ENCODE results near the gene LIPC. TPM values are rescaled to one million over a fixed set of nuclear protein-coding genes. Genes with fewer than 3 reads are reported as not detected.

Gene LIPC
- total and polyA plus RNA-seq, 4 donors, result 0.17 to 0.99 (median 0.62) TPM

DNA sequence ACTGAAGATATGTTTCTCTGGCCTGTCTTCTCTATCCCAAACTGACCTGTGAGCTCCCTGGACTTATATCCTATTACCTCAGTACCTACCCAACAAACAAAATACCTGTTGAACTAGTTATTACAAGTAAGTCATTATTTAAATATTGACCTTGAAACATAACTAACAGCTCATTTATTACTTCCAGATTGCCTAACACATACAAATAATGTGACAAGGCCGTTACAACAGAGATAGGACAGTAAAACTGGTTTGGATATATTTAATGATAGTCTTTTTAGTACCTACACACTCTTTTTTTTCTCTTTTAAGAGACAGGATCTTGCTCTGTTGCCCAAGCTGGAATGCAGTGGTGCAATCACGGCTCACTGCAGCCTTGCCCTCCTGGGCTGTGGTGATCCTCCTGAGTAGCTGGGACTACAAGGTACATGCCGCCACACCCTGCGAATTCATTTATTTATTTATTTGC is 172.7 kb downstream of the LIPC start:
- WGBS (ENCODE audit: insufficient coverage), result 100% methylated on average over 3 of the region's 4 CpGs
- H3K36me3 ChIP-seq (ENCODE audit: control insufficient read depth, insufficient read depth, low read length), result peaks cover 3% of the 10 kb centered on the region
- no peaks in the 10 kb centered on the region for H3K27me3 ChIP-seq (ENCODE audit: control insufficient read depth, insufficient read depth, low read length)
- H3K4me3 ChIP-seq (ENCODE audit: low read depth, low read length), result no peak overlapping the region
- DNase-seq (ENCODE audit: low read depth in 4 of 6, low spot score in 6 of 6), result no peak
- no peaks in the 10 kb centered on the region for H3K4me1 ChIP-seq (ENCODE audit: control insufficient read depth, insufficient read depth, low read length)
- H3K27ac ChIP-seq (ENCODE audit: low read depth, low read length), result no peak overlapping the region
- no peaks in the 10 kb centered on the region for H3K9me3 ChIP-seq (ENCODE audit: control insufficient read depth, insufficient read depth, low read length)

DNA sequence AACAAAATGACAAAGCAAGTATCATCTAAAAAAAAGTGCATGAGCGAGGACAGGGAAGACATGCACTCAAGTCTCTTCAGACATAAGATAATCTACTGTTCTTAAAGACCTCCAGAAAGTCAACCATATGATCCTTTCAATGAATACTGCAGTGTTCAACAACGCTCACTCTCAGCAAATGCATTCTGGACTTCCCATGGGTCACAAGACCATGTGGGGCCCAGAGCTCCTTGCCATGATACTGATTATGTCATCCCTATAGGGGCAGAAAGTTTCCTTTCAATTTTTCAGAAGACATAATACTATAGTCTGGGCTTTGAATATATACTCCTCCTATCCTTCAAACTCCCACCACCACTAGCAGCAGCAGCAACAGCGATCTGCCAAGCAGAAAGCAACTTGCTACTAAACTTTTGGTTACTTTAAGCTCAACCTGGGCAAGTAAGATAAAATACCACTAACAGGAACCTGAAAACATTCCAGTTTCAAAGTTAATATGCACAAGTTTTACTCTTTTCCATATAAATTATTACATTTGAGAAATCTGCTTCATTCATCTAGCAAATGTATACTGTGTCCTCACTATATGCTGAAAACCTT is 174.2 kb downstream of the LIPC start:
- H3K27ac ChIP-seq (ENCODE audit: low read depth, low read length), result no peak overlapping the region
- H3K9me3 ChIP-seq (ENCODE audit: control insufficient read depth, insufficient read depth, low read length), result no peaks in the 10 kb centered on the region
- DNase-seq (ENCODE audit: low read depth in 4 of 6, low spot score in 6 of 6), result no peak
- no peak overlapping the region for H3K4me3 ChIP-seq (ENCODE audit: low read depth, low read length)
- no peaks in the 10 kb centered on the region for H3K27me3 ChIP-seq (ENCODE audit: control insufficient read depth, insufficient read depth, low read length)
- H3K36me3 ChIP-seq (ENCODE audit: control insufficient read depth, insufficient read depth, low read length), result peaks cover 3% of the 10 kb centered on the region
- 100% methylated on average over 3 of the region's 3 CpGs for WGBS (ENCODE audit: insufficient coverage)
- no peaks in the 10 kb centered on the region for H3K4me1 ChIP-seq (ENCODE audit: control insufficient read depth, insufficient read depth, low read length)

DNA sequence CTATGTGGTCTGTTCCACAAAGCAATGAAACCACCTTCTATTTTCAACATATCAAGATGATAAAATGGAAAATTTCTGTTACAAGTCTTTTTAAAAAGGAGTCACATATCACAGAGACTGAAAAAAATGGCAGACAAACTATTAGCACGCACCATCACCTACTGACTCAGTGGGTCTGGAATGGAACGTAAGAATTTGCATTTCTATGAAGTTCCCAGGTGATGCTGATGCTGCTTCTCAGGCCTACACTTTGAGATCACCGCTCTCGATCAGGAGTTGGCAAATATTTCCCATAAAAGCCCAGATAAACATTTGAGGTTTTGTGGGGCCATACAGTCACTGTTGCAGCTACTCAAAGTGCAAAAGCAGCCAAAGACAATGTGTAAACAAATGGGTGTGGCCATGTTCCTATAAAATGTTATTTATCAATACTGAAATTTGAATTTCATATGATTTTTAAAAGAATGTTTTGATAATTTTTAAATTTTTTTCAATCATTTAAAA is 174.8 kb downstream of the LIPC start:
- H3K36me3 ChIP-seq (ENCODE audit: control insufficient read depth, insufficient read depth, low read length), result no peaks in the 10 kb centered on the region
- 97% methylated on average over 4 of the region's 4 CpGs for WGBS (ENCODE audit: insufficient coverage)
- H3K27me3 ChIP-seq (ENCODE audit: control insufficient read depth, insufficient read depth, low read length), result no peaks in the 10 kb centered on the region
- H3K9me3 ChIP-seq (ENCODE audit: control insufficient read depth, insufficient read depth, low read length), result no peaks in the 10 kb centered on the region
- no peak overlapping the region for H3K27ac ChIP-seq (ENCODE audit: low read depth, low read length)
- no peak for DNase-seq (ENCODE audit: low read depth in 4 of 6, low spot score in 6 of 6)
- no peak overlapping the region for H3K4me3 ChIP-seq (ENCODE audit: low read depth, low read length)
- no peaks in the 10 kb centered on the region for H3K4me1 ChIP-seq (ENCODE audit: control insufficient read depth, insufficient read depth, low read length)

DNA sequence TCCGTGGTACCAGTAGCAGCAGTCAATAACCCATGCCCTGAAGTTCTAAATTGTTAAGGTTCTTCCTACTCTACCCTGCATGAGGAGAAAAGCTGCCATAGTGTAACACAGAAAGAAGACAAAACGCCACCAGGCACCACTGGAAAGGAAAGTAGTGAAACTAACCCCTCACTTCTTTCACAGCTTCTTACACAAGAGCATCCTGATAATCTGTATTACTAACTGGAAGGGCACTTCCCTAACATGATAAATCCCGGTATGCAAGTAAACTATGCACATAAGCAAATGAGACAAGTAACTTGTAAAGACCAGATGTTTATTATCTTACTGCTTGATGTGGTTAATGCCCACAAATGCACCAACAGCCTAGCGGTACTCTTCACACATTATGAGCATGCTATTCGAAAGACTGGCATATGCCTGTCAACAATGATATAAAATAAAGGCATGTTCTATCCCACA is 176.4 kb downstream of the LIPC start:
- H3K27ac ChIP-seq (ENCODE audit: low read depth, low read length), result no peak overlapping the region
- no peaks in the 10 kb centered on the region for H3K27me3 ChIP-seq (ENCODE audit: control insufficient read depth, insufficient read depth, low read length)
- no peaks in the 10 kb centered on the region for H3K36me3 ChIP-seq (ENCODE audit: control insufficient read depth, insufficient read depth, low read length)
- H3K4me3 ChIP-seq (ENCODE audit: low read depth, low read length), result no peak overlapping the region
- WGBS (ENCODE audit: insufficient coverage), result 95% methylated on average over 3 of the region's 5 CpGs
- no peaks in the 10 kb centered on the region for H3K4me1 ChIP-seq (ENCODE audit: control insufficient read depth, insufficient read depth, low read length)
- no peak for DNase-seq (ENCODE audit: low read depth in 4 of 6, low spot score in 6 of 6)
- no peaks in the 10 kb centered on the region for H3K9me3 ChIP-seq (ENCODE audit: control insufficient read depth, insufficient read depth, low read length)

DNA sequence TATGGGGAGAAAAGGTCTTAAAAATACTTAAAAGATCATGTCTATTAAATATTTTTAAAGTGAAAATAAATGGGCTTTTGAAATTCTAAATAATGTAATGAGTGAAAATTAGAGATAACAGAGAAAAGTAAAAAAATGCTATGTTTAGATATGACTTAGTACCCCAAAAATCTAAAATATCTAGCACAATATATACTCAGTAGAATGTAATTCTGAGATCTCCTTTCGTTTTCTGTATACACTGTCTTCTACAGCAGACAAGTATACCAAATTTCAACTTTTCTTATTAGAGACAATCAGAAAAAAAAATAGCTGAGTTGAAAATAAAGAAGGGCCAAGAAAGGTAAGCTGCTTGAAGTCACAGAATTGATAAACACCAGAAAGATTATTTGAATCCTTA is 176.9 kb downstream of the LIPC start:
- Histone ChIP-seq H3K27me3 (ENCODE audit: control insufficient read depth, insufficient read depth, low read length) (no peaks in the 10 kb centered on the region), H3K4me3 (ENCODE audit: low read depth, low read length) (no peak overlapping the region), H3K36me3 (ENCODE audit: control insufficient read depth, insufficient read depth, low read length) (no peaks in the 10 kb centered on the region), H3K9me3 (ENCODE audit: control insufficient read depth, insufficient read depth, low read length) (no peaks in the 10 kb centered on the region), H3K4me1 (ENCODE audit: control insufficient read depth, insufficient read depth, low read length) (no peaks in the 10 kb centered on the region), H3K27ac (ENCODE audit: low read depth, low read length) (no peak overlapping the region)
- no peak for DNase-seq (ENCODE audit: low read depth in 4 of 6, low spot score in 6 of 6)
- no CpG with 5 or more reads among the region's 1 CpG for WGBS (ENCODE audit: insufficient coverage)

DNA sequence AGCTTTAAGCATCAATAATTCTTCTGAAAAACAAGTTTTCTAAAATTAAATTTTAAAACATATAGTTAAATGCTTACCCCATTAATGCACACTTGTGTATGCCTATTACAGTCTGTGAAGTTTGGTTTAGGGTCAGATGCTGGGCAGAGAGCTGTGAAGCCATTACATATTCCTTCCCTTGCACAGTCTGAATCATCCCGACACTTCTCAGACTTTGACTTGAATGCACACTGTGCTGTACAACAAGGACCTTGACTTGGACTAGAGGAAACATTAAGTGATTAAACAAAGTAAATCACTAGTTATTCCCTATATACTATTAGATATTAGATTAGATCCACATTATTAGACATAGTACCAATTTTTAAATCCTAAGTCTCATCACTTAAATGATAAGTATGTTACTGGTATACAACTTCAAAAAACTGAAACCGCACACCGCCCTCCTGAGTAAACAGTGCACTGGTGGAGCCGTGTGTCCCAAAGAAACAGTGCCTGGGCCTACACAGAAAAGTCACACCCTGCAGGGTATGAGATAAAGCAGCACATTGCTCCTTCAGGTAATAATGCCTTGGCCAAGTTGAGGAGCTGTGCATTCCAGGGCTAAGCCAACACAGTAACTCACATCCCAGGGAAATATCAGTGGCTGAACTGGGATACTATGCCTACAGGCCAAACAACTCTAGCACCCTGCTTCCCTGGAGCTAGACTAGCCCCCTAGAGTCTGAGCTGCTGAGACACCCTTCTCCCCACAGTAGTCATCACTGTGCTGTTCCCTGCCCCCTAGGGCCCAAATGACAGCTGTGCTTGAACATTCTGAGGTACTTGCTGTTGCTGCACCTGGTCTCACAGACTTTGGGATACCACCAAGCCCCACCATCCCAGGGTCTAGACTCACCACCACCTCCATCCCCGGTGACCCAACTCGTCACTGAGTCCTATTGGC is 180.2 kb downstream of the LIPC start:
- Histone ChIP-seq H3K9me3 (ENCODE audit: control insufficient read depth, insufficient read depth, low read length) (peaks cover 6% of the 10 kb centered on the region), H3K27ac (ENCODE audit: low read depth, low read length) (no peak overlapping the region), H3K27me3 (ENCODE audit: control insufficient read depth, insufficient read depth, low read length) (no peaks in the 10 kb centered on the region), H3K4me1 (ENCODE audit: control insufficient read depth, insufficient read depth, low read length) (no peaks in the 10 kb centered on the region), H3K36me3 (ENCODE audit: control insufficient read depth, insufficient read depth, low read length) (no peaks in the 10 kb centered on the region), H3K4me3 (ENCODE audit: low read depth, low read length) (no peak overlapping the region)
- no peak for DNase-seq (ENCODE audit: low read depth in 4 of 6, low spot score in 6 of 6)
- 98% methylated on average over 5 of the region's 6 CpGs for whole genome bisulfite sequencing (ENCODE audit: insufficient coverage)

DNA sequence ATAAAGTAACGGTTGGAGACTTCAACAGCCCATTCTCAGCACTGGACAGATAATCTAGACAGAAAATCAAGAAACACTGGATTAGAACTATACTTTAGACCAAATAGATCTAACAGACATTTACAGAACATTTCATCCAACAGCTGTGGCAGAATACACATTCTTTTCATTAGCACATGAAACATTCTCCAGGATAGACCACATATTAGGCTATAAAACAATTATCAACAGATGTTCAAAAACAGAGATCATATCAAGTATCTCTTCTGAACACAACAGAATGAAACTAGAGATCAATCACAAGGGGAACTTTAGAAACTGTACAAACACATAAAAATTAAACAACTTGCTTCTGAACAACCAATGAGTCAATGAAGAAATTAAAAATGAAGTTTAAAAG is 184.4 kb downstream of the LIPC start:
- no peak for DNase-seq (ENCODE audit: low read depth in 4 of 6, low spot score in 6 of 6)
- WGBS (ENCODE audit: insufficient coverage), result 100% methylated on average over 1 of the region's 1 CpG
- Histone ChIP-seq H3K9me3 (ENCODE audit: control insufficient read depth, insufficient read depth, low read length) (peaks cover 9% of the 10 kb centered on the region), H3K4me3 (ENCODE audit: low read depth, low read length) (no peak overlapping the region), H3K4me1 (ENCODE audit: control insufficient read depth, insufficient read depth, low read length) (no peaks in the 10 kb centered on the region), H3K27me3 (ENCODE audit: control insufficient read depth, insufficient read depth, low read length) (no peaks in the 10 kb centered on the region), H3K27ac (ENCODE audit: low read depth, low read length) (no peak overlapping the region), H3K36me3 (ENCODE audit: control insufficient read depth, insufficient read depth, low read length) (peaks cover 3% of the 10 kb centered on the region)

Small RNA genes within 50 kb of the gene (small RNA-seq; reads per million reads assigned to genes)
- not detected for gene AC084781.2 (ENCODE audit: low replicate concordance)

Measured in spinal cord (tissue), 10 donors.